ENCODE measurements around the gene KIAA1755.
"Not testable (repeated sequence)": the region's sequence is repeated elsewhere in the genome, so short reads cannot be mapped to it uniquely, and the experiment has no call there.

DNA sequence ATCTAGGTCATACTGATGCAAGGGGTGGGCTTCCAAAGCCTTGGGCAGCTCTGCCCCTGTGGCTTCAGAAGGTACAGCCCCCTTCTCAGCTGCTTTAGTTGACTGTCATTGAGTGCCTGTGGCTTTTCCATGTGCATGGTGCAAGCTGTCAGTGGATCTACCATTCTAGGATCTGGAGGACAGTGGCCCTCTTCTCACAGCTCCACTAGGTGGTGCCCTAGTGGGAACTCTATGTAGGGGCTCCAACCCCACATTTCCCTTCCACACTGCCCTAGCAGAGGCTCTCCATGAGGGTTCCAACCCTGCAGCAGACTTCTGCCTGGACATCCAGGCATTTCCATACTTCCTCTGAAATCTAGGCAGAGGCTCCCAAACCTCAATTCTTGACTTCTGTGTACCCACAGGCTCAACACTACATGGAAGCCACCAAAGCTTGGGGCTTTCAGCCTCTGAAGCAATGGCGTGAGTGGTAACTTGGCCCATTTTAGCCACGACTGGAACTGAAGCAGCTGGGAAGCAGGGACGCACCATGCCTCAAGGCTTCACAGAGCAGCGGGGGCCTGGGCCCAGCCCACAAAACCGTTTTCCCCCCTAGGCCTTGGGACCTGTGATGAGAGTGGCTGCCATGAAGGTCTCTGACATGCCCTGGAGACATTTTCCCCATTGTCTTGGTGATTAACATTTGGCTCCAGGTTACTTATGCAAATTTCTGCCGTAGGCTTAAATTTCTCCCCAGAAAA is 20.8 kb upstream of the KIAA1755 start:
- TF ChIP-seq, protein P1, sequence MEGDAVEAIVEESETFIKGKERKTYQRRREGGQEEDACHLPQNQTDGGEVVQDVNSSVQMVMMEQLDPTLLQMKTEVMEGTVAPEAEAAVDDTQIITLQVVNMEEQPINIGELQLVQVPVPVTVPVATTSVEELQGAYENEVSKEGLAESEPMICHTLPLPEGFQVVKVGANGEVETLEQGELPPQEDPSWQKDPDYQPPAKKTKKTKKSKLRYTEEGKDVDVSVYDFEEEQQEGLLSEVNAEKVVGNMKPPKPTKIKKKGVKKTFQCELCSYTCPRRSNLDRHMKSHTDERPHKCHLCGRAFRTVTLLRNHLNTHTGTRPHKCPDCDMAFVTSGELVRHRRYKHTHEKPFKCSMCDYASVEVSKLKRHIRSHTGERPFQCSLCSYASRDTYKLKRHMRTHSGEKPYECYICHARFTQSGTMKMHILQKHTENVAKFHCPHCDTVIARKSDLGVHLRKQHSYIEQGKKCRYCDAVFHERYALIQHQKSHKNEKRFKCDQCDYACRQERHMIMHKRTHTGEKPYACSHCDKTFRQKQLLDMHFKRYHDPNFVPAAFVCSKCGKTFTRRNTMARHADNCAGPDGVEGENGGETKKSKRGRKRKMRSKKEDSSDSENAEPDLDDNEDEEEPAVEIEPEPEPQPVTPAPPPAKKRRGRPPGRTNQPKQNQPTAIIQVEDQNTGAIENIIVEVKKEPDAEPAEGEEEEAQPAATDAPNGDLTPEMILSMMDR (IDR thresholded peaks at IDR 0.05 in 8 of 11, conservative IDR thresholded peaks at IDR 0.05 in 3 of 11), result not testable (repeated sequence)
- TF ChIP-seq POLR2A, POLR2AphosphoS5 (IDR thresholded peaks at IDR 0.05): not testable (repeated sequence)

Data from spleen (tissue), 7 donors.